Thyroid gland (tissue), 4 donors: ENCODE results near the gene AMBP. TPM values are rescaled to one million over a fixed set of nuclear protein-coding genes. Genes with fewer than 3 reads are reported as not detected.
"Not testable (repeated sequence)": the region's sequence is repeated elsewhere in the genome, so short reads cannot be mapped to it uniquely, and the experiment has no call there.

ENCODE experiments used
- DNase-seq, 2 donors: peaks; one replicate each; pipeline ENCODE4 v3.0.0-alpha.2; 2019
- H3K27ac ChIP-seq, 3 donors: fragments of 200-600 bp; sonication (generic); 1 replicate in 2 of 3; 2 replicates in 1 of 3; pipeline ENCODE4 v1.5.1; 2016 to 2019; ENCODE audit warnings: mild to moderate bottlenecking in 1 of 3, moderate library complexity in 1 of 3
- H3K27me3 ChIP-seq: fragments of 200-600 bp; sonication (generic); one replicate; pipeline ENCODE4 v1.5.1; 2019
- H3K36me3 ChIP-seq, 2 donors: fragments of 200-600 bp; sonication (generic); one replicate each; pipeline ENCODE4 v1.5.1; 2016 to 2019
- H3K4me1 ChIP-seq, 2 donors: fragments of 200-600 bp; sonication (generic); one replicate each; pipeline ENCODE4 v1.5.1; 2017 to 2019
- H3K4me3 ChIP-seq, 3 donors: fragments of 200-600 bp; sonication (generic); replicated peaks in 1 of 3; 1 replicate in 2 of 3; 2 replicates in 1 of 3; pipeline ENCODE4 v1.5.1; 2016; ENCODE audit warnings: mild to moderate bottlenecking in 1 of 3
- H3K9me3 ChIP-seq: fragments of 200-600 bp; sonication (generic); one replicate; pipeline ENCODE4 v1.5.1; 2017
- CTCF ChIP-seq, 6 experiments: fragments of 200-600 bp in 3 of 6; fragments of 450-650 bp in 3 of 6; sonication (generic) in 3 of 6; IDR thresholded peaks; one replicate each; pipeline ENCODE4 v1.5.1; 2016 to 2019; ENCODE audit warnings: antibody characterized with exemption in 6 of 6, mild to moderate bottlenecking in 2 of 6, inconsistent platforms in 1 of 6, moderate library complexity in 1 of 6
- POLR2A ChIP-seq, 2 donors: fragments of 450-650 bp; IDR thresholded peaks; one replicate each; pipeline ENCODE4 v1.6.1; 2017; ENCODE audit warnings: antibody characterized with exemption in 2 of 2, mild to moderate bottlenecking in 2 of 2, moderate library complexity in 1 of 2
- WGBS, 2 donors: methylation state at CpG; one replicate each; pipeline ENCODE4 v1.1.5; 2017; 5-methylcytosine and 5-hydroxymethylcytosine counted together
- intact Hi-C: fragments of 100-400 bp; cut with DNase I; formaldehyde crosslinking; loops from one replicate; pipeline ENCODE4 v1.15.1; 2023
- total RNA-seq, 4 donors: library from RNA; depleted of rRNA; stranded (reverse); fragments of >200 nt; gene quantifications; one replicate each; pipeline ENCODE4 v1.2.3, GENCODE V29; 2016

The AMBP gene
- total RNA-seq, 4 donors from 2014 or later, result 0.83 to 4.2 (median 2.1) TPM; not detected in 1

GRCh38 chr9:114046875-114047274 is 31.2 kb downstream of the AMBP start:
- Histone ChIP-seq H3K9me3 (no peaks in the 10 kb centered on the region), H3K4me1 (no peaks in the 10 kb centered on the region), H3K4me3 (no peak overlapping the region), H3K36me3 (peaks cover 15 to 23% of the 10 kb centered on the region in 2 donors), H3K27ac (no peak overlapping the region), H3K27me3 (no peaks in the 10 kb centered on the region)
- no peak for DNase-seq
- 96% methylated on average over 1 of the region's 1 CpG for WGBS, 2 donors
- TF ChIP-seq POLR2A (IDR thresholded peaks at IDR 0.05) (no peak), CTCF (IDR thresholded peaks at IDR 0.05) (no peak)
- intact Hi-C loops, result no loop called here

- WGBS, 2 donors, result 95 to 96% methylated on average over 4 of the region's 4 CpGs
- no peaks in the 10 kb centered on the region for H3K9me3 ChIP-seq
- no peaks in the 10 kb centered on the region for H3K27me3 ChIP-seq
- no peak for DNase-seq
- peaks cover 15 to 23% of the 10 kb centered on the region in 2 donors for H3K36me3 ChIP-seq
- TF ChIP-seq POLR2A (IDR thresholded peaks at IDR 0.05) (no peak), CTCF (IDR thresholded peaks at IDR 0.05) (no peak)
- intact Hi-C loops, result no loop called here
- no peak overlapping the region for H3K27ac ChIP-seq
- no peak overlapping the region for H3K4me3 ChIP-seq
- no peaks in the 10 kb centered on the region for H3K4me1 ChIP-seq
Observed at GRCh38 chr9:114046237-114046755, 31.8 kb downstream of the AMBP start.

- H3K4me1 ChIP-seq, H3K9me3 ChIP-seq, H3K27ac ChIP-seq, H3K4me3 ChIP-seq, H3K27me3 ChIP-seq, DNase-seq, H3K36me3 ChIP-seq, intact Hi-C loops: not testable (repeated sequence)
Observed at GRCh38 chr9:114043660-114044059, 34.4 kb downstream of the AMBP start.

- DNase-seq, result no peak
Observed at GRCh38 chr9:114039484-114039883, 38.6 kb downstream of the AMBP start.

GRCh38 chr9:114038724-114039313 is 39.3 kb downstream of the AMBP start:
- TF ChIP-seq CTCF (IDR thresholded peaks at IDR 0.05), result no peak
- no peak for TF ChIP-seq POLR2A (IDR thresholded peaks at IDR 0.05)
- no peaks in the 10 kb centered on the region for H3K9me3 ChIP-seq
- H3K27ac ChIP-seq, result peak overlapping the region; percentile 37 to 65 (median 62)
- peaks cover 6 to 13% of the 10 kb centered on the region in 2 donors for H3K36me3 ChIP-seq
- no peaks in the 10 kb centered on the region for H3K27me3 ChIP-seq
- intact Hi-C loops, result loop anchor here (10.0 kb wide), 1 partner anchor 234 kb away; no protein-coding TSS in a partner anchor
- no peak for DNase-seq
- H3K4me1 ChIP-seq, result peaks cover 6 to 14% of the 10 kb centered on the region in 2 donors
- H3K4me3 ChIP-seq, result no peak overlapping the region
- WGBS, 2 donors, result 82 to 84% methylated on average over 13 of the region's 13 CpGs

More at GRCh38 chr9:114039484-114039883, 38.6 kb downstream of the AMBP start:
- Histone ChIP-seq H3K9me3 (no peaks in the 10 kb centered on the region), H3K36me3 (peaks cover 6 to 13% of the 10 kb centered on the region in 2 donors), H3K4me3 (no peak overlapping the region), H3K4me1 (peaks cover 6 to 14% of the 10 kb centered on the region in 2 donors), H3K27me3 (no peaks in the 10 kb centered on the region), H3K27ac (no peak overlapping the region)
- intact Hi-C loops, result loop anchor here (10.0 kb wide), 1 partner anchor 235 kb away; no protein-coding TSS in a partner anchor
- 96 to 98% methylated on average over 5 of the region's 5 CpGs for WGBS, 2 donors
- TF ChIP-seq CTCF (IDR thresholded peaks at IDR 0.05), result no peak
- no peak for TF ChIP-seq POLR2A (IDR thresholded peaks at IDR 0.05)
